Bronchial epithelial cell (primary cell): ENCODE data around the gene IL25. TPM values are rescaled to one million over a fixed set of nuclear protein-coding genes. Genes with fewer than 3 reads are reported as not detected.

Experiments used
- DNase-seq: peaks from one replicate; pipeline ENCODE4 v3.0.0-alpha.2; 2010; ENCODE audit warnings: low read depth
- FAIRE-seq: peaks from 2 replicates; lab custom pipeline; 2011; peaks lifted over from hg19 to GRCh38; lab: Jason Lieb, UNC
- H3K27me3 ChIP-seq: 2 replicates; pipeline ENCODE4 v1.5.1; 2011; ENCODE audit warnings: low read length; ENCODE audit not compliant: control insufficient read depth, insufficient read depth
- H3K36me3 ChIP-seq: 2 replicates; pipeline ENCODE4 v1.5.1; 2011; ENCODE audit warnings: low read length; ENCODE audit not compliant: control insufficient read depth, insufficient read depth
- H3K4me3 ChIP-seq: 2 replicates; pipeline ENCODE4 v1.5.1; 2011; ENCODE audit warnings: mild to moderate bottlenecking, low read depth, low read length, control low read depth
- total RNA-seq: library from RNA; depleted of rRNA; stranded (reverse); fragments of >200 nt; gene quantifications from 2 replicates; pipeline ENCODE4 v1.2.1, GENCODE V29; 2014
- TF ChIP-seq, protein P1 (sequence below): IDR thresholded peaks from 2 replicates; pipeline ENCODE4 v1.5.1; 2011; ENCODE audit warnings: mild to moderate bottlenecking, moderate library complexity, low read length, control low read depth, inconsistent platforms; ENCODE audit not compliant: insufficient read depth, severe bottlenecking

The IL25 gene
- total RNA-seq, 1 donor from 2014 or later = not detected

DNA sequence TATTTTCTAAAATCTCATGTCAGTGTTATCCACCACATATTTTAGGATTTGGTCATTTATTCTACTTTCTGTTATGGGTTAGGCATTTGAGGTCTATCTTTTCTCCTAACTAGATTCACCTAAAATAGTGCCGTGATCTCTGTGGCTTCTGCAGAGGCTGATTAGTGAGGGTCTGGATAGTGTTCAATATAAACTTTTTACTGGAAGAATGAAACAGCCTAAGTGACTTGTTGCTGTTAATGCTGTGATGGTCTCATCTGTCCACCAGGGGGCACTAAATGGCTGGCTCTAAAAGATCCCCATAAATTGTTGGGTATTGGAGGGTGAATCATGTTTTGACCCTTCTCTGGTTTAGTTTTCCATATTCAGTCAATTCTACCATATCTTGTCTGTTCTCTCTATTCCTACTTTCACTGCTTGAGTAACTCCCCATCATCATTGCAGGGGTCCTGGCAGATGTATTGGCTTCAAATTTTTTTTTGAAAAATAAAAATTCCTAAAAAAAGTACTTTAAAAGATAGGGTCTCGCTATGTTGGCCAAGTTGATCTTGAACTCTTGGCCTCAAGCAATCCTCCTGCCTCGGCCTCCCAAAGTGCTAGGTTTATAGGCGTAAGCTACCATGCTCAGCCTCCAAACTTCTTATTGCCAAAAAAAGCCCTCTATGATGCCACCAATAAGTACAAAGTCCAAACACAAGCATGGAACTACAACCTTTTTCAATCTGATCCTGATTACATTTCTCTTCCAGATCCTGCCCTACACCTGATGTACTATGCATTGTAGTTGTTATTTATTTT, 44.5 kb upstream of the IL25 start:
- H3K27me3 ChIP-seq = no peaks in the 10 kb centered on the region
- TF ChIP-seq, protein P1, sequence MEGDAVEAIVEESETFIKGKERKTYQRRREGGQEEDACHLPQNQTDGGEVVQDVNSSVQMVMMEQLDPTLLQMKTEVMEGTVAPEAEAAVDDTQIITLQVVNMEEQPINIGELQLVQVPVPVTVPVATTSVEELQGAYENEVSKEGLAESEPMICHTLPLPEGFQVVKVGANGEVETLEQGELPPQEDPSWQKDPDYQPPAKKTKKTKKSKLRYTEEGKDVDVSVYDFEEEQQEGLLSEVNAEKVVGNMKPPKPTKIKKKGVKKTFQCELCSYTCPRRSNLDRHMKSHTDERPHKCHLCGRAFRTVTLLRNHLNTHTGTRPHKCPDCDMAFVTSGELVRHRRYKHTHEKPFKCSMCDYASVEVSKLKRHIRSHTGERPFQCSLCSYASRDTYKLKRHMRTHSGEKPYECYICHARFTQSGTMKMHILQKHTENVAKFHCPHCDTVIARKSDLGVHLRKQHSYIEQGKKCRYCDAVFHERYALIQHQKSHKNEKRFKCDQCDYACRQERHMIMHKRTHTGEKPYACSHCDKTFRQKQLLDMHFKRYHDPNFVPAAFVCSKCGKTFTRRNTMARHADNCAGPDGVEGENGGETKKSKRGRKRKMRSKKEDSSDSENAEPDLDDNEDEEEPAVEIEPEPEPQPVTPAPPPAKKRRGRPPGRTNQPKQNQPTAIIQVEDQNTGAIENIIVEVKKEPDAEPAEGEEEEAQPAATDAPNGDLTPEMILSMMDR = peak; percentile 74
- H3K4me3 ChIP-seq = no peak overlapping the region
- H3K36me3 ChIP-seq = peaks cover 8% of the 10 kb centered on the region
- FAIRE-seq = no peak
- DNase-seq = peak; percentile 70

DNA sequence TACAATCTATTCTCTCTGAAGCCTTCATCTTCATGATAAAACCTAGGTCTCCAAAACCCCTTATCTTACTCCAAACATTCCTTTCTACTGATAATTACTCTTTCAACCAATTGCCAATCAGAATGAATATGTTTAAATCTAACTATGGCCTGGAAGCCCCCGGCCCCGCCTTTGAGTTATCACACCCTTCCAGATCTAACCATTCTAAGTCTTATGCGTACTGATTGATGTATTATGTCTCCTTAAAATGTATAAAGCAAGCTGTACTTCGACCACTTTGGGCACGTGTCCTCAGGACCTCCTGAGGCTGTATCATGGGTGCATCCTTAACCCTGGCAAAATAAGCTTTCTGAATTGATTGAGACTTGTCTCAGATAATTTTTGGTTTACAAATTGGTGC, 37.0 kb upstream of the IL25 start:
- Histone ChIP-seq H3K36me3 (no peaks in the 10 kb centered on the region), H3K4me3 (no peak overlapping the region), H3K27me3 (no peaks in the 10 kb centered on the region)
- TF ChIP-seq, protein P1 = no peak
- FAIRE-seq (no peak), DNase-seq (no peak)

DNA sequence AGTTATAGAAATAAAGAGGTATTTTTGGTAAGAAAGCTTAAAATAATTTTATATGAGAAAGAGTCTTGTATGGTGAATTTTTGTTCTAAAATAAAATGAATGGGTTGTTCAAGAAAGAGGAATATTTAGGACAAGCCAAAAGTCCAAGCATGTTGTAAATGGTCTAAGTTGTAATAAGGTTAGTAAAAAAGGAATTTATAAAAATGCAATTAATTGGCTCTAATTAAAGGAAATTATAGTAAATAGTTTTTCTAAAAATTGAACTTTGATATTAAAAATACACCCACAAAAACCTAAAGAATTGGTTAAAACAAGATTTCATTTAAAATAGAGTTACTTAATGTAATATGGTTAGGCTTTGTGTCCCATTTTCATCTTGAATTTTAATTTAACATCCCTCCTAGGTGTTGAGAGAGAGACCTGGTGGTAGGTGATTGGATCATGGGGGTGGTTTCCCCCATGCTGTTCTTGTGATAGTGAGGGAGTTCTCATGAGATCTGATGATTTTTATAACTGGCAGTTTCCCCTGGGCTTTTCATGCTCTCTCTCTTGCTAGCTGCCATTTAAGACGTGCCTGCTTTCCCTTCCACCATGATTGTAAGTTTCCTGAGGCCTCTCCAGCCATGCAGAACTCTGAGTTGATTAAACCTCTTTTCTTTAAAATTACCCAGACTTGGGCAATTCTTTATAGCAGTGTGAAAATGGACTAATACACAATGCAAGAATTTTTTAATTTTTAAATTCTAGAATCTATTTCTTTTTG, 32.9 kb upstream of the IL25 start:
- no peak for DNase-seq
- Histone ChIP-seq H3K27me3 (no peaks in the 10 kb centered on the region), H3K4me3 (no peak overlapping the region), H3K36me3 (no peaks in the 10 kb centered on the region)
- TF ChIP-seq, protein P1 = no peak
- no peak for FAIRE-seq

DNA sequence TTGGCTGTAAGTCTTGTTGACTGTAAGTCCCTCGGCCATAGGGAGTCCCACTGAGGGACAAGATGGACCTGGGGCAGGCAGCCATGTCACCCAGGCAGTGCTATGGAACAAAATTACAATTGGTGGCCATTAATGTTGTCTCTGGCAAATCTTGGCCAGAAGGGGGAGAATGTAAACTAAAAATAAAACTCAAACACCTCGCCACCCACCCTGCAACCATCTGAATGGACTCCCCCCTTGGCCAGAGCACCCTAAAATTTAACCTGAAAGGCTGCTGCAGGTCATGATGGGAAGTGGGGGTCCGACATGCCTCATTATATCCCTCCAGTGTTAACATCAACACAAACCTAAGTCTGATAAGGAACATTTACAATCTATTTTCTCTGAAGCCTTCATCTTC, 28.1 kb upstream of the IL25 start:
- no peak overlapping the region for H3K4me3 ChIP-seq
- TF ChIP-seq, protein P1 = no peak
- no peaks in the 10 kb centered on the region for H3K36me3 ChIP-seq
- FAIRE-seq (no peak), DNase-seq (no peak)
- no peaks in the 10 kb centered on the region for H3K27me3 ChIP-seq

DNA sequence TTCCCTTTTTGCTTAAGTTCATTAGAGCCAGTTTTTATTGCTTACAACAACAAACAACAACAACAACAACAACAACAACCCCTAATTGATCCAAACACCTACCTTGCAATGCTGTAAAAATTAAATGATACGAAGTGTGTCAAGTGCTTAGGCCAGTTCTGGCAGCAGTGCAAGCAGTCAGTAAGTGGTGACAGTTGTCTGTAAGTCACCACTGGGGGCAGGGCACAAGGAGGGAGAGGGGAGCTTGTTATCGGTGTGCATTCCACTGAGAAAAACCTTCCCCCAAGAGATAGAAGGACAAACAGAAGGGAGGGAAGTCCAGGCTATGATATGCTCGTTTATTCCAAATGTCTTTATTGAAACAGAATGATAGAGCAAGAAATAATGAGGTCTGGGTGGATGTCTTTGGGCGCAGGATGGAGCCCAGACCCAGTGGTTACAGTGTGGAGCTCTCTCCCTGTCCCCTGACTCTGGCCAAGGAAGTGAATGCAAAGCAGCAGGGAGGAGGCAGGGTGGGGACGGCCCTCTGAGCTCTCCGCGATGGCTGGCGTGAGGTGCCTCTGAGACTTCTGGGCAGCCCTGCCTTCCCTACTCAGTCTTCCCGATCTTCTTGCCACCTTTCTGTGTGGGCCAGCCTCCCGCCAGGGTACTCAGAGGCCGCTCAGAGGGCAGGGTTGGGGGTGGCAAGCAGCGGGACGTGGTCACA, 26.5 kb upstream of the IL25 start:
- no peaks in the 10 kb centered on the region for H3K27me3 ChIP-seq
- DNase-seq = no peak
- H3K36me3 ChIP-seq = no peaks in the 10 kb centered on the region
- FAIRE-seq = no peak
- TF ChIP-seq, protein P1 = no peak
- H3K4me3 ChIP-seq = no peak overlapping the region
